Nucleus accumbens (tissue), 56 donors: ENCODE results near the gene RPS6KL1.

Experiments
- DNase-seq, 56 donors: peaks; one replicate each; lab custom pipeline; 2025; lab: John Stamatoyannopoulos, UW

Gene RPS6KL1

GRCh38 chr14:74896400-74896799 is 26.7 kb downstream of the RPS6KL1 start:
- no peak for DNase-seq

- no peak for DNase-seq
These were observed 29.4 kb downstream of the RPS6KL1 start for GRCh38 chr14:74893614-74894091.

GRCh38 chr14:74892745-74893144 is 30.3 kb downstream of the RPS6KL1 start:
- DNase-seq, result peak in 5 of 56 donors; percentile 24 to 33 (median 25)

DNA sequence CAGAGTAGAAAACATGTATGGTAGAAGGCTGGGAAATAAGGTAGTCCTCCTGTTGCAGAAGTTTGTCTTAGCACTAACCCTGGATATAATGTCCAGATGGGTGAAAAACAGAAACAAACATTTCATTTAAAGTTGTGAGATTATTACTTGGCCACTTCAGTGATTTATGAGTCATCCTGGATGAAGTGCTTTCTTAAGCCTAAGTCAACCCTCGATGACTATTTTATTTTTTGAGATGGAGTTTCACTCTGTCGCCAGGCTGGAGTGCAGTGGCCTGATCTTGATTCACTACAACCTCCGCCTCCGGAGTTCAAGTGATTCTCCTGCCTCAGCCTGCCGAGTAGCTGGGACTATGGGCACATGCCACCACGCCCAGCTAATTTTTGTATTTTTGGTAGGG is 31.2 kb downstream of the RPS6KL1 start:
- no peak for DNase-seq

DNA sequence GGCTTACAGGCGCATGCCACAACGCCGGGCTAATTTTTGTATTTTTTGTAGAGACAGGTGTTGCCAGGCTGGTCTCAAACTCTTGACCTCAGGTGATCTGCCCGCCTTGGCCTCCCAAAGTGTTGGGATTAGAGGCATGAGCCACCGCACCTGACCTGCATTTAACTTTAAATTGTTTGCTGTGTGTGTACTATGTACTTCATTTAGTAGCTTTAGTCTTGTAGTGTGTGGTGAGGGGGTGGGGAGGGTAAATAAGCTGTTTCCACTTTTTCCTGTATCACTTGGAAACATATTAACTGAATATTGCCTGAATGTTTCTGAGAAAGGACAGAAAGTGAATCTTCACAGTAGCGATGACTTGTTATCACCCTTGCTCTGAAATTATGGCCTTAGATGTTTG is 32.8 kb downstream of the RPS6KL1 start:
- no peak for DNase-seq

GRCh38 chr14:74888164-74889158 is 34.6 kb downstream of the RPS6KL1 start:
- DNase-seq, result no peak

DNA sequence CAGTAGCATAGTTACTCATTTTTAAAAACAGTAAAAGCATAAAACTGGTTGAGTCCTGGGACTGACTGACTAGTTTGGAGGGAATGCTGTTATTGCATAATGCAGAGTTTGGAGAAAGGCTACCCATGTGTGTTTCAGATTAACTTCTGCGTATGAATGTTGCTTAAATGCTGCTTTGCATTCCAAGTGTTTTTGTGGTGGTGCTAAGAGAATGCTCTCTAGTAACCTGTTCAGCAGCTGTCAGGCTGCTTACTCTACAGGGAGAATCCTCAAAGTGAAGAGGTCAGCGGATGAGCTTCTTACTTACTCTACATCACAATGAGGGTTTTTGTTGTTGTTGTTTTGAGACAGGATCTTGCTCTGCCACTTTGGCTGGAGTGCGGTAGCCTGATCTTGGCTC is 37.1 kb downstream of the RPS6KL1 start:
- no peak for DNase-seq

DNA sequence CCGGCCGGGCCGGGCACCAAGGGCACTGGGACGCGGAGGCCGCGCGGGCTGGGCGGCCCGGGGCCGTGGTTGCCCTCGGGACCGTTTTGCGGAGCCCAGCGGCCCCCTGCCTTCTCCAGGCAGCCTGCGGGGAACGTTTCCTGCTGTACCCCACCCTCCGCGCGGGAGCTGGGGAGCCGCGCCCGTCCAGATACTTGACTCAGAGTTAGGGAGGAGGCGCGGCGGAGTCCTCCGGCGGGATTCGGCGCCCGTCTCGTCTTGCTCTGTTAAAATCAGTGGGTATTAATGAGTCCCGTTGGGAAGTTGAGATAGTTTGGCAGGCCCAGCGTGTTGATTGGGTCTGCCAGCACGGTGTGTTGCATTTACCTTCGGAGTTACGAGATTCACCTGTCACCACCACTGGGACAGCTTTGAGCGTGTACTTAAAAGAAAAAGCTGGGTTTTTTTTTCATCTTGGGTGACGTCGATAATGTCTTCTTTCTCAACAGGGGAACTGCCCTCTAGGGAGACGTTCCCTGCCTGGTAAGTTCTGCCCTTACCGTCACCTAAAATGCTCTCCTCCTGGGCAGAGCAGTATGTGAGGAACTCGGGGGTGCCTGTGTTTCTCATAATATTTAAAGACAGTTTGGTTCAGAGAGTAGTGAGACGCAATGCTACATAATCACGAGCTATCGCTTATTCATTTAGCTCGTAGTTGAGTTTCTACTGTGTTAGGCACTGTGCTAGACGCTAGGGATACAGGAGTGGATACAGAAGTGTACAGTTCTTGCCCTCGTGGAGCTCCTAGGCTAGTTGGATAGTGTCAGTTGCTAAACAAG is 40.7 kb downstream of the RPS6KL1 start:
- peak in 20 of 56 donors; percentile 15 to 67 (median 54) for DNase-seq

- DNase-seq, result peak in 53 of 56 donors; percentile 37 to 89 (median 78)
These were observed 41.5 kb downstream of the RPS6KL1 start, which contains the start of gene DLST for GRCh38 chr14:74881431-74882102. Gene DLST (plus strand): TSS chr14:74881916. CDS start chr14:74881954, 38 bp downstream.

- no peak for DNase-seq
These were observed 43.5 kb downstream of the RPS6KL1 start for GRCh38 chr14:74879427-74880182.

DNA sequence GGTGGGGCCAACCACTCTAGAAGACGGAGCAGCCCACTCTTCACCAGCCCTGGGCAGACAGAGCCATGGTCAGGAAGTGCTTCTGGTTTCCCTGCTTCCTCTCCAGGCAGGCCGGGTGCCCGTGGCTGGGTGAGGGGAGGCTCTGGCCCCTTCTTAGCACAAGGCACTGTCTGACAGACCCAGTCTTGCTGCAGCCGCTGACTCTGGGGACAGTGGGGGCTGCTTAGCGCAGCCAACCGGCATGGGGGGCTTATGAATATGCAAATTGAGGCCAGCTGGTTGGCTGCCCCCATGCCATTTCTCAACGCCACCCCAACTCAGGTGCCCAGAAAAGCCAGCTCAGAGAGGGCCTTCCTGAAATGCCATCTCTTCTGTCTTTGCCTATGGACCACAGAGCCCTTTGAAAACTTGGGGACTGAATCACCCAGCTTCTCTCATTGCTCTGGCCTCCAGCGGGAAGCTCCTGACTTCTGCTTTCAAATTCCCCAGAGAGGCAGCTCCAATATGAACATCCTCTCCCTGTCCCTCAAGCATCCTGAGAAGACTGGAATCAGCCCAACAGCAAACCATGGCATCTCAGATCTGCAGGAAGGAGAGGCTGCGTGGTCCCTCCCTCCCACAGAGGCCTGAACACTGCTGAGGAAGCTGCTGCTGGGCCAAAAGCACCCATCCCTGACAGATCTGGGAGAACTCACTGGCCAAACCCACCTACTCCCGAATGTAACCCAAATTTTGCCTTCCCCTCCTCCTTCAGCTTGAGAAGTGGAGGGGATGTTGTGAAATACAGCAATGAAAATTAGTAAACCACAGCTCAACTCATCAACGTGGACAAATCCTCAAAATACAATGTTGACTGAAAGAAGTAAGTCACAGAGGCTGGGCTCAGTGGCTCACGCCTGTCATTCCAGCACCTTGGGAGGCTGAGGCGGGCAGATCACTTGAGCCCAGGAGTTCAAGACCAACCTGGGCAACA is 46.8 kb downstream of the RPS6KL1 start, which contains the start of gene PROX2:
TSS of gene PROX2 (minus strand) at position 205 of the 973 bp plus-strand sequence. CDS start 12,311 bp downstream, outside the sequence.
- DNase-seq, result peak in 7 of 56 donors; percentile 2 to 27 (median 8)

DNA sequence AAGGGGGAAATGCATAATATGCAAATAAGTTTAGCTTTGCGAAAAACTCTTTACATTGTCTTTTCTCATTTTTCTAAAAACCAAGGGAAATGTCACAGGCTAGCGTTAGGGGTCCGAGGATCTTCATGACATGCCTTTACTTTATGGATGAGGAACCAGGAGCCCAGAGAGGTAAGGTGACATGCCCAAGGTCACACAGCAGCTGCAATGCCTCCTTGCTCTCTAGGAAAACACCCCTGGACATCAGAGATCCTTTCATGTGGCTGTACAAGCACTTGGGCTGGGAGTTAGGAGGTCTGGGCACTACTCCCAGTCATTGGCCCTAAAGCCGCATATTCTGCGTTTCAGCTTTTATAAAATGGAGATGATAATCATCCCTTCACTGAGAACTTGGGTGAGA is 47.9 kb downstream of the RPS6KL1 start:
- no peak for DNase-seq

GRCh38 chr14:74871819-74872218 is 51.2 kb downstream of the RPS6KL1 start:
- DNase-seq, result no peak

- DNase-seq, result no peak
These were observed 54.3 kb downstream of the RPS6KL1 start for GRCh38 chr14:74868739-74869138.

- peak in 28 of 56 donors; percentile 5 to 55 (median 19) for DNase-seq
These were observed 55.4 kb downstream of the RPS6KL1 start for GRCh38 chr14:74867673-74868072.

DNA sequence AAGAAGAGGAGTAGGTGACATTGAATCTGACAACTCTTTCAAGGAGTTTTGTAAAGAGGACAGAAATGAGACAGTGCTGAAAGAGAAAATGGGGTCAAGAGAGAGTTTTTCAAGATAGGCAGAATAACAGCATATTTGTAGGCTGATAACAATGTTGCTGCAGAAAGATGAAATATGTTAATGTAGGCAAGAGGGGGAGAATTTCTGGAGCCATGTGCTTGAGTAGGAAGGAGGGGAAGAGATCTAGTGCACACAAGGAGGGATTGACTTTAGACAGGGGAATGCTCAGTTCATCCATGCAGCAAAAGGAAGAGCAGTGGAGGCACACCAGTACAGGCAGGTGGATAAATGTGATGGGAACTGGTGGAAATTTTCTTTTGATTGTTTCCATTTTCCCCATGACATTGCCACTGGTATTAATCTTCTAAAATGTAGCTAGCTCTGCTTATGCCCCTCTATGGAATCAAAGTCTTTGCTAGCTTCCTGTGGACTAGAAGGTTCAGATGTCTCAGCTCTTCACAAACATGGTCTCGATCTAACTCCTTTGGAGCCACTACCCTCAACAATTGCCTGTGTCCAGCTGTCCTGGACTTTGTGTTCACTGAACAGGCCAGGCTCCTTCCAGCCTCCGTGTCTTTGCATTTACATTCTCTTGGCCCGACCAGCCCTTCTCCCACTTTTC is 56.2 kb downstream of the RPS6KL1 start:
- DNase-seq, result peak in 1 of 56 donors; percentile 11

- no peak for DNase-seq
These were observed 57.9 kb downstream of the RPS6KL1 start for GRCh38 chr14:74865156-74865555.

- DNase-seq, result no peak
These were observed 58.9 kb downstream of the RPS6KL1 start for GRCh38 chr14:74864198-74864597.
